ENCODE results near the gene BLM.

- no peak for TF ChIP-seq TAF1 (IDR thresholded peaks at IDR 0.05; ENCODE audit: borderline replicate concordance, low read depth, low read length)
- TF ChIP-seq POLR2A (IDR thresholded peaks at IDR 0.05; ENCODE audit: low read depth, low read length): no peak
Measured at GRCh38 chr15:90680371-90680935, 36.7 kb upstream of the BLM start.

All from GM12892 (cell line).